Glutamatergic neuron (in vitro differentiated cells): Measurements from ENCODE around the gene C2CD2. TPM values are rescaled to one million over a fixed set of nuclear protein-coding genes. Genes with fewer than 3 reads are reported as not detected.

ENCODE experiments used
- DNase-seq: peaks from one replicate; pipeline ENCODE4 v3.0.0; 2022
- H3K27ac Mint-ChIP-seq: one replicate; pipeline ENCODE4 v1.8.0; 2020; ENCODE audit warnings: mild to moderate bottlenecking, mixed read lengths, inconsistent platforms; ENCODE audit not compliant: unreplicated experiment
- H3K27me3 Mint-ChIP-seq: one replicate; pipeline ENCODE4 v1.8.0; 2020; ENCODE audit warnings: mild to moderate bottlenecking, moderate library complexity, mixed read lengths, inconsistent platforms; ENCODE audit not compliant: unreplicated experiment
- H3K36me3 Mint-ChIP-seq: one replicate; pipeline ENCODE4 v1.8.0; 2020; ENCODE audit warnings: mild to moderate bottlenecking, mixed read lengths, inconsistent platforms; ENCODE audit not compliant: unreplicated experiment
- H3K4me1 Mint-ChIP-seq: one replicate; pipeline ENCODE4 v1.8.0; 2020; ENCODE audit warnings: mild to moderate bottlenecking, low read depth, mixed read lengths, inconsistent platforms; ENCODE audit not compliant: unreplicated experiment
- H3K4me3 Mint-ChIP-seq: one replicate; pipeline ENCODE4 v1.8.0; 2020; ENCODE audit warnings: mild to moderate bottlenecking, mixed read lengths, inconsistent platforms; ENCODE audit not compliant: unreplicated experiment
- H3K9me3 Mint-ChIP-seq: one replicate; pipeline ENCODE4 v1.8.0; 2020; ENCODE audit warnings: mild to moderate bottlenecking, moderate library complexity, mixed read lengths, inconsistent platforms; ENCODE audit not compliant: unreplicated experiment
- total RNA-seq: library from RNA; stranded (reverse); fragmentation: NEBNext Ultra II Directional; extraction: Animal tissue kit (Norgen Biotek cat#: 25700); gene quantifications from one replicate; pipeline ENCODE4 v1.2.1, GENCODE V29; 2021; ENCODE audit not compliant: unreplicated experiment
- TF ChIP-seq, protein P1 (sequence below): fragments of 200-600 bp; sonication (generic); IDR thresholded peaks from one replicate; pipeline ENCODE4 v1.5.0; 2021; ENCODE audit not compliant: partially characterized antibody, unreplicated experiment

C2CD2 gene
- total RNA-seq, 1 donor from 2014 or later, result 0.78 TPM

DNA sequence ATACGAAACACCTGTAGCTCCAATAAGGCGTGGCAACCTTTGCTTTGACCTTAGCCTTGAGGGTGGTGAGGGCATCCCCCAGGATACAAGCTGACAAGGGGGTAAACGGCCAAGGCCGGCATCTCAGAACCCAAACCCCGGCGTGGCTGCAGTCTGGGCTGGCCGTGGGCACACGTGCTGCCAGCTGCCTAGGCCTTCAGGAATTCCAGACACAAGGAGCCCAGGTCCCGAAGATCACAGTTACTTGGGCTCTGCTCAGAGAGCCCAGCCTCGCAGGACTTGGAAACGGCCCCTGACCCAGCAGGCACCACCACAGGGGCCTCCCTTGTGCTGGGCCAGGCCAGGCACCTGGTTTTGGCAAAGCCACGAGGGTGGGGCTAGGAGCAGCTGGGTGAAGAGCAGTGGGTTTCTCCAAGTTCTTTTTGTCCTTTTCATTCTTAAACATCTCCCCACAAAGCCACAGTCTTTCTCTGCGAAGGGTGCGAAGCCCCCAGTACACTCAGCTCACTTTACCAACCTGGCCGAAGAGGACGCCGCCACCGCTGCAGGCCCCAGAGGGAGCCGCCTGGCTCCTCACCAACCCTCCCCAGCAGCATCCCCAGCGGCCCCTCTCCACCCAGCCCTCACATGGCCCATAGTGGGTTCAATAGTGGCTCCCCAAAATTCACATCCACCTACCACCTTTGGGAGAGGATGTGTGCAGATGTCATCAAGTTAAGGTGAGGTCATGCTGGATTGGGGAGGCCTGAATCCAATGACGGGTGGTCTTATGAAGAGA lies 101.5 kb downstream of the C2CD2 start:
- Mint-ChIP-seq H3K27ac (no peak overlapping the region), H3K9me3 (peaks cover 6% of the 10 kb centered on the region), H3K4me3 (no peak overlapping the region), H3K4me1 (no peaks in the 10 kb centered on the region), H3K36me3 (peaks cover 5% of the 10 kb centered on the region), H3K27me3 (peaks cover 1% of the 10 kb centered on the region)
- no peak for DNase-seq
- TF ChIP-seq, protein P1, sequence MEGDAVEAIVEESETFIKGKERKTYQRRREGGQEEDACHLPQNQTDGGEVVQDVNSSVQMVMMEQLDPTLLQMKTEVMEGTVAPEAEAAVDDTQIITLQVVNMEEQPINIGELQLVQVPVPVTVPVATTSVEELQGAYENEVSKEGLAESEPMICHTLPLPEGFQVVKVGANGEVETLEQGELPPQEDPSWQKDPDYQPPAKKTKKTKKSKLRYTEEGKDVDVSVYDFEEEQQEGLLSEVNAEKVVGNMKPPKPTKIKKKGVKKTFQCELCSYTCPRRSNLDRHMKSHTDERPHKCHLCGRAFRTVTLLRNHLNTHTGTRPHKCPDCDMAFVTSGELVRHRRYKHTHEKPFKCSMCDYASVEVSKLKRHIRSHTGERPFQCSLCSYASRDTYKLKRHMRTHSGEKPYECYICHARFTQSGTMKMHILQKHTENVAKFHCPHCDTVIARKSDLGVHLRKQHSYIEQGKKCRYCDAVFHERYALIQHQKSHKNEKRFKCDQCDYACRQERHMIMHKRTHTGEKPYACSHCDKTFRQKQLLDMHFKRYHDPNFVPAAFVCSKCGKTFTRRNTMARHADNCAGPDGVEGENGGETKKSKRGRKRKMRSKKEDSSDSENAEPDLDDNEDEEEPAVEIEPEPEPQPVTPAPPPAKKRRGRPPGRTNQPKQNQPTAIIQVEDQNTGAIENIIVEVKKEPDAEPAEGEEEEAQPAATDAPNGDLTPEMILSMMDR, result no peak

- DNase-seq, result no peak
- Mint-ChIP-seq H3K27ac (no peak overlapping the region), H3K27me3 (no peaks in the 10 kb centered on the region), H3K4me3 (no peak overlapping the region), H3K9me3 (peaks cover 4% of the 10 kb centered on the region), H3K4me1 (peaks cover 2% of the 10 kb centered on the region), H3K36me3 (no peaks in the 10 kb centered on the region)
- TF ChIP-seq, protein P1, result no peak
Measured at GRCh38 chr21:41851090-41851790, 102.6 kb downstream of the C2CD2 start.

GRCh38 chr21:41850085-41850484 lies 103.7 kb downstream of the C2CD2 start:
- no peak overlapping the region for H3K4me3 Mint-ChIP-seq

GRCh38 chr21:41848958-41849580 lies 104.7 kb downstream of the C2CD2 start:
- H3K4me1 Mint-ChIP-seq, result peaks cover 3% of the 10 kb centered on the region
- peaks cover 2% of the 10 kb centered on the region for H3K9me3 Mint-ChIP-seq
- no peak overlapping the region for H3K4me3 Mint-ChIP-seq
- TF ChIP-seq, protein P1, result no peak
- no peaks in the 10 kb centered on the region for H3K27me3 Mint-ChIP-seq
- no peak overlapping the region for H3K27ac Mint-ChIP-seq
- no peak for DNase-seq
- H3K36me3 Mint-ChIP-seq, result no peaks in the 10 kb centered on the region

More at GRCh38 chr21:41850085-41850484, 103.7 kb downstream of the C2CD2 start:
- TF ChIP-seq, protein P1, result no peak
- Mint-ChIP-seq H3K9me3 (peaks cover 4% of the 10 kb centered on the region), H3K27me3 (no peaks in the 10 kb centered on the region), H3K27ac (no peak overlapping the region), H3K36me3 (no peaks in the 10 kb centered on the region), H3K4me1 (peaks cover 2% of the 10 kb centered on the region)
- DNase-seq, result no peak
